Fibroblast of villous mesenchyme (primary cell): ENCODE data around the gene PAQR4. TPM values are rescaled to one million over a fixed set of nuclear protein-coding genes. Genes with fewer than 3 reads are reported as not detected.
A peak's percentile ranks its signal among the peaks of the same experiment; 100 is the strongest.
"Not testable (repeated sequence)": the region's sequence is repeated elsewhere in the genome, so short reads cannot be mapped to it uniquely, and the experiment has no call there.

Experiments used
- DNase-seq: peaks from one replicate; pipeline ENCODE4 v3.0.0-alpha.2; 2010; ENCODE audit warnings: low read depth
- H3K4me3 ChIP-seq: 2 replicates; pipeline ENCODE4 v1.5.1; 2011; ENCODE audit warnings: low read depth, mild to moderate bottlenecking, low read length
- CTCF ChIP-seq: IDR thresholded peaks from 2 replicates; pipeline ENCODE4 v1.5.1; 2012; ENCODE audit warnings: low read depth, mild to moderate bottlenecking, low read length; ENCODE audit not compliant: insufficient read depth
- total RNA-seq: library from RNA; depleted of rRNA; stranded (reverse); fragments of >200 nt; gene quantifications from 2 replicates; pipeline ENCODE4 v1.2.3, GENCODE V29; 2012

PAQR4 gene
- total RNA-seq, 1 donor, result 4.3 TPM

GRCh38 chr16:2927010-2927646 is 42.0 kb upstream of the PAQR4 start:
- peak; percentile 89 for TF ChIP-seq CTCF
- peak; percentile 89 for DNase-seq
- peak overlapping the region; percentile 21 for H3K4me3 ChIP-seq

- not testable (repeated sequence) for DNase-seq, H3K4me3 ChIP-seq
Observed at GRCh38 chr16:2928151-2928550, 41.0 kb upstream of the PAQR4 start.

GRCh38 chr16:2928796-2929195 is 40.4 kb upstream of the PAQR4 start:
- H3K4me3 ChIP-seq, result no peak overlapping the region
- no peak for DNase-seq
- TF ChIP-seq CTCF, result no peak

GRCh38 chr16:2929693-2930092 is 39.5 kb upstream of the PAQR4 start:
- no peak overlapping the region for H3K4me3 ChIP-seq
- no peak for TF ChIP-seq CTCF
- DNase-seq, result no peak

- no peak for TF ChIP-seq CTCF
- no peak for DNase-seq
- no peak overlapping the region for H3K4me3 ChIP-seq
Observed at GRCh38 chr16:2930236-2930635, 38.9 kb upstream of the PAQR4 start.

GRCh38 chr16:2931231-2931914 is 37.8 kb upstream of the PAQR4 start:
- H3K4me3 ChIP-seq, DNase-seq: not testable (repeated sequence)

- no peak overlapping the region for H3K4me3 ChIP-seq
- no peak for DNase-seq
- no peak for TF ChIP-seq CTCF
Observed at GRCh38 chr16:2933136-2933535, 36.0 kb upstream of the PAQR4 start.

- TF ChIP-seq CTCF, result no peak
- H3K4me3 ChIP-seq, result no peak overlapping the region
- no peak for DNase-seq
Observed at GRCh38 chr16:2933701-2934100, 35.4 kb upstream of the PAQR4 start.
